Hematopoietic multipotent progenitor cell treated with erythropoietin and hydrocortisone succinate and interleukin-3 and kit ligand, for 6 days (in vitro differentiated cells): Measurements from ENCODE around the gene CNN3.
A peak's percentile ranks its signal among the peaks of the same experiment; 100 is the strongest.

Source experiments
- DNase-seq: peaks from one replicate; pipeline ENCODE4 v3.0.0-alpha.2; 2015

Gene CNN3

DNA sequence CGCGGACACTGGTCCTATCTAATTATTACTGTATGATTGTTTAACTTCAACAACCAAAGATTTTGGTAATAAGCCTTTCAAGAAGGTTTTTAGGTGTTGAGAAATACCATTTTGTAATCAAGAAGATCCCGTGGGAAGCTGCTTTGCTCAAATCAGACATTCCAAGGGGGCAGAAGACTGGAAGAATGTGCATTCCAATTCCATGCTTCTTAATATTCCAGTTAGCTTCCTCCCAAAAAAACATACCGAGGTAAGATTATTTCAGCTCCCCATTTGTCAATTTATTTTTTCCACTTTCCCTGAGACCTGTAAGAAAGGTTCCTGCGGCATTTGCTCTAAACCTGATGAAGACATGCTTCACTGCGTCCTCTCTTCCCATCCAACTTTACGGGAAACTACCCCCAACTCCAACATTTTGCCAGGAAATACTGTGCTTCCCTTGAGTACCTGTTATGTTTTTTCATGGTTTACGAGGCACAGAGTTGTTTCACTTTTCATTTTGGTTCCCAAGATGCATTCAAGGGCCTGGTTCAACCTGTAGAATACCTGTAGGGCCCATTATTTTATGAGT is 4.1 kb downstream of the CNN3 start:
- no peak for DNase-seq

GRCh38 chr1:94921977-94922376 is 4.9 kb downstream of the CNN3 start:
- DNase-seq, result no peak

GRCh38 chr1:94920061-94920460 is 6.8 kb downstream of the CNN3 start:
- DNase-seq, result no peak

DNA sequence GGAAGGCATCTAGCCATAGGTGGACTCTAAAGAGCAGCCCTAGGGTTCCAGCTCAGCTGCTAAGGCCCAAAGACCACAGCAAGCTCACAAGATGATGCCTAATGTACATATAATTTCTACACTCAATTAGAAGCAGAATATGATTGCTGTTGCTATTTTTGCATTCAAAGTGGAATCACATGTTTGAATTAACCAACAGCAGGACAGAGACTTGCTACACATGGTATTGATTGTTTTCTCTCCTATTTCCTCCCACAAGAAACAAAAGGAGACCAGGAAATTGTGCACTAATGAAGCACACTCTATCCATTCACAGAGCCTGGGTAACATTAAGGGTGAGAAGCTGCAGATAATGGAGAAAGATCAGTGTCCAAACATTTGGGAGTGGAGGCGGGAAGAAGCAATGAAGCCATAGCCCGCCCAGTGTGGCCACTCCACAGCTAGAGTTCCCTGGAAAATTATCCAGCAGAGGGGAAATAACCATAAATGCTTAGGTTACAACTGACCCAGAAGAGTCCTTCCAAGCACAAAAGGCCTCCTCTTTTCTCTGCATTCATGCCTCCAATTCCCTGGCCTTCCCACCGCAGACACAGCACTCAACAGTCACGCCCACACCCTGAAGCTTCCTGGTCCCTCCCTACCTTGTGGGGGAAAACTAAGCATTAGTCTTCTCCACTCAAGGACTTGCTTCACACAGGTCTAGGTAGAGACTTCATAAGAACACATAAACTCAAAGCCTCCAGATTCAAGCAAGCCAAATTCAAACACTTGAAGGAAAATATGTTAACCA is 7.5 kb downstream of the CNN3 start:
- no peak for DNase-seq

DNA sequence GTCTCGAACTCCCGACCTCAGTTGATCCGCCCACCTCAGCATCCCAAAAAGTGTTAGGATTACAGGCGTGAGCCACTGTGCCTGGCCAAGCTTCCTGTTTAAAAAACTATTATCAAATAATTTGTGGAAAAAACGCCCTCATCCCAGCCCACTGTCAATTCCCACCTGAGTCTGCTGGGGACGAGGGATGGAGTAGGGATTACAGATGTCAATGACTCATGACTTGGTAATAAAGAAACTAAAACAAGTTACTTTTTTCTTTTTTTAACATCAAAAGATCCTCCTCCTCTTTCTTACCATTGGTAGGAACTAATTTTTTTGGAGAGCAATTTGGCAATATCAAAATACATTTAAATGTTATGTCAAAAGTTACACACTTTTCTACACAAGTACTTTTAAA is 9.7 kb downstream of the CNN3 start:
- DNase-seq, result no peak

GRCh38 chr1:94912263-94913184 is 14.4 kb downstream of the CNN3 start:
- no peak for DNase-seq

DNA sequence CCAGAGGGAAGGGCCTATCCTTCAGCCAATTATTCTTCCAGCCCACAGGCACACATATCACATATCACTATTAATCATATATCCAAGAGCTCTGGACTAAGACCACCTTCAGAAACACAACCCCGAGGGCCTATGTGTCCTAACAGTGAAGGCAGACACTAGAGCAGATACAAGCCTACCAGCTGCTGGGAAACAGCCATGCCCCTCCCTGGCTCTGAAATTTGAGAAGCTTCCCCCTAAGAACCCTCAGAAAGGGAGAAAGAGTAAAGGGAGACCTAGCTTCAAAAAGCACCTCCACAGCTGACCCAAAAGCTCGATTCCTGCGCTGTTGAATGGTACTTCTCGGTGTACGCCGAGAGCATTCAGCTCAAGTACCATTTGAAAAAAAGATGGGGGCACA is 17.4 kb downstream of the CNN3 start:
- no peak for DNase-seq

DNA sequence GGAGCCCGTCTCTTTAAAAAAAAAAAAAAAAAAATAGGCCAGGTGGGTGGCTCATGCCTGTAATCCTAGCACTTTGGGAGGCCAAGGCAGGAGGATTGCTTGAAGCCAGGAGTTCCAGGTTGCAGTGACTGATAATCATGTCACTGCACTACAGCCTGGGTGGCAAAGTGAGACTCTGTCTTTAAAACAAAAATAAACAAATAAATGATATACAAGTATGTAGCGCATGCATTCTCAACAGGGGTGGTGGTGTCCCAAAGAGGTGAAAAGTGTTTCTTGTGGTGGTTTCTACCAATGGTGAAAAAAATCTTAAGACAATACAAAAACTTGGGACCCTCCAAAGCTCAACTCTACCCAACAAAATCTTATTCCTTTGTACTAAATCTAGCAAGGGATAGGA is 17.9 kb downstream of the CNN3 start:
- DNase-seq, result no peak

DNA sequence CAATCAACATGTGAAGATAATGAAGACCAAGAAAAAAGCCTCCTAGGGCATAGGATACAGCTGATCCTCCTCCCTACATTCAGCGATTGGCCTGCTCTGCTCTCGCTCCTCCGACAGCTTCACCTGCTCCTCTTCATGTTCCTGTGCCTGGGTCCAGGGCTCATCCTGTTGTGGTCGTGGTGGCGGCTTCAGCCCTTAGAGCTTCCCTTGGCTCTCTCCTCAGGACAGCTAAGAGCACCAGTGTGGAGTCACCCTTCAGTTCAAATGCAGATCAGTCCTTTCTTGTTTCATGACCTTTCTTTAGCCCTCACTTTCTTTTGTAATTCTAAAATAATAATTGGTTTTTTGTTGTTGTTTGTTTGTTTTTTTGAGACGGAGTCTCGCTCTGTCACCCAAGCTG is 18.7 kb downstream of the CNN3 start:
- DNase-seq, result no peak

GRCh38 chr1:94907136-94907535 is 19.8 kb downstream of the CNN3 start:
- DNase-seq, result no peak

DNA sequence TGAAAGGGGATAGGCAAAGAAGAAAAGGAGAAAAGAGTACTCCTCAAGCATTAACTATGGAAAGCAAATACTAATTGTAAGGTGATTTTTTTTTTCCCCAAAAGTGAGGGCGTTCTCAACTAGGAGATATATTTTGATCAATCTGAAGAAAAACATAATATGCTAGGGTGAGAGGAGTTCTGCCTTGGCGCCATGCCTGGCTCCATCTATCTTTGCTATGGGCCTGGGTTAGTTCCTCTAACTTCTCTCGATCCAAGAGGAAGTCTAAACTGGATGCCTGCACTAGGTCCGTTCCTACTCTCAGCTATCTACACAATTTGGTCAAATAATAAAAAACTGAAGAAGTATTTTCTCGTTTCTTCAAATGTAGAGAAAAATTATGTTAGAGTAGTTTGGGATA is 20.5 kb downstream of the CNN3 start:
- no peak for DNase-seq

- DNase-seq, result no peak
These were observed 21.7 kb downstream of the CNN3 start for GRCh38 chr1:94905207-94905606.

GRCh38 chr1:94903280-94904009 is 23.5 kb downstream of the CNN3 start:
- no peak for DNase-seq

- no peak for DNase-seq
These were observed 25.1 kb downstream of the CNN3 start for GRCh38 chr1:94901841-94902240.

DNA sequence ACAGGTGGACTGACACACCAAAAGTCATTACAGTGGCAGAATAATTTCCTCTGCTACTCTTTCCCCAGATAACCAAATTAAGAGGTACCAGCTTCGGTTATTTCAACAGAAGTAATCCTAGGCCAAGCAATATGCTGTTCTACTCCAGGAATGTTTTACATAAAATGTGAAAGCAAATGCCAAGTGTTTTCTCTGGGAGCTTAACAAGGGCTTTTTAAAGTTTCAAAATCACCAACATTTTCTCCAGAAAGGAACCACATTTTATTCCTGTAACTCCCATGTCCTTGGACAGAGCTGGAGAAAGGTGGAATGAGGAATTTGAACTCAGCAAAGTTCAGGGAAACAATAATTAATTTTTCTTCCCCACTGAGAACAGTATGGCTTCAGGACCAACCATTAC is 27.2 kb downstream of the CNN3 start:
- DNase-seq, result no peak

- DNase-seq, result no peak
These were observed 28.2 kb downstream of the CNN3 start for GRCh38 chr1:94898491-94899385.

GRCh38 chr1:94895518-94895917 is 31.4 kb downstream of the CNN3 start:
- DNase-seq, result no peak

DNA sequence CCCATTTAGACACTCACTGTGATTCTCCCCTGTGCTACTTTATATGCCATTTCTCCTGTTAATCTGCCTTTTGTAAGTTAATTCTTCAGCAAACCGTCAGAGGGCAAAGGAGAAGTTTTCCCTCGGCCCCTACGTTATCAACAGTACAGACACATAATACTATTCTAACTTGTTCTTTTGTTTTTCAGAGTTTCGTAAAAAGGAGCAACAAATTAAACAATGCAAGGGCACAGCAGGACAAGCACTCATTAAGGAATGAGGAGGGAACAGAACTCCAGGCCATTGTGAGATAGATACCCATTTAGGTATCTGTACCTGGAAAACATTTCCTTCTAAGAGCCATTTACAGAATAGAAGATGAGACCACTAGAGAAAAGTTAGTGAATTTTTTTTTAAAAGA is 32.3 kb downstream of the CNN3 start:
- no peak for DNase-seq

DNA sequence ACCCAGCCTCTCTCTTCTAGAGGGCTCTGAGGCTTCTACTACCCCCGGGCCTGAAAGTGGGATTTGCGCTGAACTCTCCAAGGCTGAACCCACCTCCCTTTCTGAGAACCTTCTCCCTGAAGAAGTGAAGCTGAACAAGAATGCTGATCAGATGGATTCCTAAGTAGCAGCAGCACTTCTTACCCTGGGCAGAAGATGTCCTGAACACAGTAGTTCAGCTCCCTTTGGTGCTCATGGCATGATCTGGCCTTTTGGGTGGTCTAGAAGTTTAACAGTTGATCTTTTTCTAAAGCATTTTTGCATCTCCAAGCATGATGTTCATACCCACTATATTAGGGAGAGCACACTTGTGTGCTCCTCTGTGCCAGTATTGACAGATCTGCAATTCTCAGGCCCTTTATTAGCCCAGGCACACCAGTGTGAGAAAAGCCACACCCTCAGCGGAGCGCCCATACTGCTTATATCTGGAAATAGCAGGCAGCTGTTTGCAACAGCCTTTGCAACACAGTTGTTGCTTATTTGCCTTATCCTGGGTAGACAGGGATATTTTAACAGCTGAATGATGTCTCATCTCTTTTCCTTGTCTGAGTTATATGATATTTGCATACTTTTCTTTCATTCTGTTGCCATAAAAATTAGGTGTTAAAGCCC is 34.2 kb downstream of the CNN3 start:
- peak; percentile 95 for DNase-seq

DNA sequence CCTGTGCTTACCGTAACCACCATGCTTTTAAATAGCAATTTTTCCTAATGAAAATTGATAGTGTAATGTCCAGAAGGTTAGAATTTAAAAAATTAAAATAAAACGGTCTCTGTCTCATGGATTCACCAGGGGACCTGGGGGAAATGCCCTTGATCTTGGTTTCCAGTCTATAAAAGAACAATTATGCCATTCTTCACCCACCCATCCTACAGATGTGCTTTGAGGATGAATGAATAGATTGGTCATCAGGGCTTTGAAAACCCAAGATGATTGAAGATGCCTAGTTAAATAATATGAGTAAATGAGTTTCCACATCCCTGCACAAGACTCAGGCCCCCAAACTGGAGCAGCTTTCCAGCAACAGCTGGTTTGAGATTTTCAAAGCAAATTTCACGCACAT is 38.7 kb downstream of the CNN3 start:
- DNase-seq, result no peak

DNA sequence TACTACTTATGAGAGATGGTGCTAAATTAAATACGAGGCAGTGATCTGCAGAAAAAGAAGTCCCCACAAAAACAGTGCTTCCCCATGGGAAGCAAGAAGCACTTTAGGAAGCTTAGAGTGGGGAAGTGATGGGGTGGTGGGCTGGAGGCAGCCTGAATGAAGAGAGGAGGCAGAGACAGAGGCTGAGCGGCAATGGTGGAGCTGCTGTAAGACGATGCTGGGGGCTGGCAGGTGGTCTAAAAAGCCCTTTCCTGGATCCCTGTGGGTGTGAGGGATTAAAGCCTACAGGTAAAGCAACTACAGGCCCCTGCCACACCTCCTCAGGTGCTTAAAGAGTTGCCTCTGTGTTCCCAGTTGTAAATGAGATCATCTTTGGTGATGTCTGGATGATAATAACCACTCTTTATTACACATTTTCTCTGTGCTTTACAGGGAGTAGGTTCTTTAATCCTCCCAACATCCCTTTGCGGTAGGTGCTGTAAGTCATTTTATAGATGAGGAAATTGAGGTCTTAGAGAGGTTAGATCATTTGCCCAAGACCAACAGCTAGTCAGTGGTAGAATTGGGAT is 39.2 kb downstream of the CNN3 start:
- no peak for DNase-seq
